ENCODE results near the gene MARCHF4. TPM values are rescaled to one million over a fixed set of nuclear protein-coding genes. Genes with fewer than 3 reads are reported as not detected.
A peak's percentile ranks its signal among the peaks of the same experiment; 100 is the strongest.

Gene MARCHF4
- total and polyA plus RNA-seq, 9 of the 15 experiments (the other 6 are each of a cell fraction or from before 2014, with no cell fraction given) = 0.05 TPM; not detected in 8

GRCh38 chr2:216412022-216412999 lies 40.0 kb upstream of the MARCHF4 start, which contains the start of gene SMARCAL1 (continued):
- TF ChIP-seq SMAD3 (CRISPR knock-in tag; conservative IDR thresholded peaks at IDR 0.05) (no peak), PBX2 (CRISPR knock-in tag; IDR thresholded peaks at IDR 0.05; ENCODE audit: low read depth) (no peak), PBX2 (tag; conservative IDR thresholded peaks at IDR 0.05; ENCODE audit: low read depth) (no peak), PTRF (tag; IDR thresholded peaks at IDR 0.05) (no peak), TCF7 (IDR thresholded peaks at IDR 0.05; ENCODE audit: borderline replicate concordance) (no peak), EP300 (IDR thresholded peaks at IDR 0.05; ENCODE audit: low read length) (no peak), TCF15 (CRISPR knock-in tag; IDR thresholded peaks at IDR 0.05) (no peak), CREBBP (IDR thresholded peaks at IDR 0.05; ENCODE audit: low read depth, low read length) (no peak), STAT5A (IDR thresholded peaks at IDR 0.05; ENCODE audit: borderline replicate concordance, low read length) (no peak), KAT2B (IDR thresholded peaks at IDR 0.05; ENCODE audit: low read depth, low read length) (no peak), ELF4 (CRISPR knock-in tag; IDR thresholded peaks at IDR 0.05) (no peak), ATF1 (CRISPR knock-in tag; IDR thresholded peaks at IDR 0.05) (no peak), ATF1 (tag; IDR thresholded peaks at IDR 0.05) (peak; percentile 97), XRCC5 (IDR thresholded peaks at IDR 0.05; ENCODE audit: low read depth, low read length) (no peak), TRIM28 (IDR thresholded peaks at IDR 0.05) (no peak), RBM25 (IDR thresholded peaks at IDR 0.05; ENCODE audit: low read depth, low read length, severe bottlenecking) (no peak), SUPT5H (IDR thresholded peaks at IDR 0.05) (peak; percentile 73), ZNF3 (CRISPR knock-in tag; IDR thresholded peaks at IDR 0.05) (no peak), ZNF584 (CRISPR knock-in tag; IDR thresholded peaks at IDR 0.05; ENCODE audit: low read depth) (peak; percentile 57; the same call in 1 of the 2 replicates)
- TF ChIP-seq, protein P1, sequence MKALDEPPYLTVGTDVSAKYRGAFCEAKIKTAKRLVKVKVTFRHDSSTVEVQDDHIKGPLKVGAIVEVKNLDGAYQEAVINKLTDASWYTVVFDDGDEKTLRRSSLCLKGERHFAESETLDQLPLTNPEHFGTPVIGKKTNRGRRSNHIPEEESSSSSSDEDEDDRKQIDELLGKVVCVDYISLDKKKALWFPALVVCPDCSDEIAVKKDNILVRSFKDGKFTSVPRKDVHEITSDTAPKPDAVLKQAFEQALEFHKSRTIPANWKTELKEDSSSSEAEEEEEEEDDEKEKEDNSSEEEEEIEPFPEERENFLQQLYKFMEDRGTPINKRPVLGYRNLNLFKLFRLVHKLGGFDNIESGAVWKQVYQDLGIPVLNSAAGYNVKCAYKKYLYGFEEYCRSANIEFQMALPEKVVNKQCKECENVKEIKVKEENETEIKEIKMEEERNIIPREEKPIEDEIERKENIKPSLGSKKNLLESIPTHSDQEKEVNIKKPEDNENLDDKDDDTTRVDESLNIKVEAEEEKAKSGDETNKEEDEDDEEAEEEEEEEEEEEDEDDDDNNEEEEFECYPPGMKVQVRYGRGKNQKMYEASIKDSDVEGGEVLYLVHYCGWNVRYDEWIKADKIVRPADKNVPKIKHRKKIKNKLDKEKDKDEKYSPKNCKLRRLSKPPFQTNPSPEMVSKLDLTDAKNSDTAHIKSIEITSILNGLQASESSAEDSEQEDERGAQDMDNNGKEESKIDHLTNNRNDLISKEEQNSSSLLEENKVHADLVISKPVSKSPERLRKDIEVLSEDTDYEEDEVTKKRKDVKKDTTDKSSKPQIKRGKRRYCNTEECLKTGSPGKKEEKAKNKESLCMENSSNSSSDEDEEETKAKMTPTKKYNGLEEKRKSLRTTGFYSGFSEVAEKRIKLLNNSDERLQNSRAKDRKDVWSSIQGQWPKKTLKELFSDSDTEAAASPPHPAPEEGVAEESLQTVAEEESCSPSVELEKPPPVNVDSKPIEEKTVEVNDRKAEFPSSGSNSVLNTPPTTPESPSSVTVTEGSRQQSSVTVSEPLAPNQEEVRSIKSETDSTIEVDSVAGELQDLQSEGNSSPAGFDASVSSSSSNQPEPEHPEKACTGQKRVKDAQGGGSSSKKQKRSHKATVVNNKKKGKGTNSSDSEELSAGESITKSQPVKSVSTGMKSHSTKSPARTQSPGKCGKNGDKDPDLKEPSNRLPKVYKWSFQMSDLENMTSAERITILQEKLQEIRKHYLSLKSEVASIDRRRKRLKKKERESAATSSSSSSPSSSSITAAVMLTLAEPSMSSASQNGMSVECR (CRISPR knock-in tag; IDR thresholded peaks at IDR 0.05) = peak; percentile 79
- TF ChIP-seq, protein P2, sequence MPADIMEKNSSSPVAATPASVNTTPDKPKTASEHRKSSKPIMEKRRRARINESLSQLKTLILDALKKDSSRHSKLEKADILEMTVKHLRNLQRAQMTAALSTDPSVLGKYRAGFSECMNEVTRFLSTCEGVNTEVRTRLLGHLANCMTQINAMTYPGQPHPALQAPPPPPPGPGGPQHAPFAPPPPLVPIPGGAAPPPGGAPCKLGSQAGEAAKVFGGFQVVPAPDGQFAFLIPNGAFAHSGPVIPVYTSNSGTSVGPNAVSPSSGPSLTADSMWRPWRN (IDR thresholded peaks at IDR 0.05; ENCODE audit: low read depth) = no peak

Measured in K562 (cell line).